DMS153 (cell line): ENCODE measurements around the gene C10orf105.

Source experiments
- DNase-seq: peaks from one replicate; lab custom pipeline; 2025; lab: John Stamatoyannopoulos, UW

C10orf105 gene

GRCh38 chr10:71675295-71675970 lies 44.1 kb downstream of the C10orf105 start:
- no peak for DNase-seq

GRCh38 chr10:71671994-71672946 lies 47.3 kb downstream of the C10orf105 start:
- DNase-seq = no peak

GRCh38 chr10:71667387-71667752 lies 52.2 kb downstream of the C10orf105 start:
- no peak for DNase-seq

- no peak for DNase-seq
These were observed 52.8 kb downstream of the C10orf105 start for GRCh38 chr10:71666639-71667386.

- DNase-seq = no peak
These were observed 54.1 kb downstream of the C10orf105 start for GRCh38 chr10:71665456-71665855.

- no peak for DNase-seq
These were observed 55.0 kb downstream of the C10orf105 start for GRCh38 chr10:71664585-71664984.

GRCh38 chr10:71663311-71663710 lies 56.3 kb downstream of the C10orf105 start:
- no peak for DNase-seq

GRCh38 chr10:71661779-71662336 lies 57.7 kb downstream of the C10orf105 start:
- no peak for DNase-seq
